Cardiac muscle cell (in vitro differentiated cells and primary cell): ENCODE results near the gene CDK14. TPM values are rescaled to one million over a fixed set of nuclear protein-coding genes. Genes with fewer than 3 reads are reported as not detected.
"Not testable (repeated sequence)": the region's sequence is repeated elsewhere in the genome, so short reads cannot be mapped to it uniquely, and the experiment has no call there.

ENCODE experiments used
- DNase-seq, 2 donors: peaks; one replicate each; pipeline versions ENCODE4 v3.0.0 to v3.0.0-alpha.2; 2010 to 2017; ENCODE audit warnings: low read depth in 1 of 2, low spot score in 1 of 2
- H3K27ac ChIP-seq: fragments of 200-600 bp; sonication (generic); 2 replicates; pipeline ENCODE4 v1.5.1; 2016
- H3K27me3 ChIP-seq: fragments of 200-600 bp; sonication (generic); 2 replicates; pipeline ENCODE4 v1.6.0; 2016; ENCODE audit warnings: control low read depth
- H3K36me3 ChIP-seq: fragments of 200-600 bp; sonication (generic); 2 replicates; pipeline ENCODE4 v1.5.1; 2016; ENCODE audit warnings: control low read depth
- H3K4me1 ChIP-seq: fragments of 200-600 bp; sonication (generic); 2 replicates; pipeline ENCODE4 v1.8.1; 2017; ENCODE audit warnings: low read depth, mild to moderate bottlenecking, mixed run types
- H3K4me3 ChIP-seq: fragments of 200-600 bp; sonication (generic); 2 replicates; pipeline ENCODE4 v1.5.1; 2016; ENCODE audit warnings: mild to moderate bottlenecking
- H3K9me3 ChIP-seq: fragments of 200-600 bp; sonication (generic); 2 replicates; pipeline ENCODE4 v1.5.1; 2017; ENCODE audit warnings: low read depth, mild to moderate bottlenecking, control low read depth
- CTCF ChIP-seq: IDR thresholded peaks from 2 replicates; pipeline ENCODE4 v1.5.1; 2012; ENCODE audit warnings: low read depth, mild to moderate bottlenecking, low read length
- polyA plus RNA-seq: library from polyadenylated mRNA; unstranded; fragments of >200 nt; fragmentation: Nextera tagmentation; extraction: Ambion mirVana; gene quantifications from 2 replicates; pipeline ENCODE4 v1.2.1, GENCODE V29; 2016
- total RNA-seq: library from RNA; depleted of rRNA; stranded (reverse); fragments of >200 nt; gene quantifications from 2 replicates; pipeline ENCODE4 v1.2.3, GENCODE V29; 2016

The CDK14 gene
- total and polyA plus RNA-seq, 2 experiments from 2014 or later, result 22.5 to 23.1 TPM

GRCh38 chr7:90769036-90769435, 172.9 kb downstream of the CDK14 start:
- Histone ChIP-seq H3K36me3 (no peaks in the 10 kb centered on the region), H3K27ac (no peak overlapping the region), H3K27me3 (no peaks in the 10 kb centered on the region), H3K4me3 (no peak overlapping the region), H3K9me3 (no peaks in the 10 kb centered on the region), H3K4me1 (peaks cover 24% of the 10 kb centered on the region)
- no peak for TF ChIP-seq CTCF
- DNase-seq, result no peak

DNA sequence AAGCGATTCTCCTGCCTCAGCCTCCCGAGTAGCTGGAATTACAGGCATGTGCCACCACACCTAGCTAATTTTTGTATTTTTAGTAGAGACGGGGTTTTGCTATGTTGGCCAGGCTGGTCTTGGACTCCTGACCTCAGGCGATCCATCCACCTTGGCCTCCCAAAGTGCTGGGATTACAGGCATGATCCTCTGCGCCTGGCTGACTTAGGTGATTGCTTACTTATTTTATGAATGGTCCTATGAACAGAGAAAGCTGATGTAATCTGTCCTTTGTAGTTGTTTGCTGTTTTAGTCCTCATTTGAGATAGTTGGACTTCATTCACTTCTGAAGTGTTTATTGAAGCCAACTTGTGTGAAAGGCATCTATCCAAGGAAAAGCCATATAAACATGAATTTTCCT, 173.4 kb downstream of the CDK14 start:
- not testable (repeated sequence) for H3K27ac ChIP-seq, H3K9me3 ChIP-seq, H3K36me3 ChIP-seq, H3K4me3 ChIP-seq, H3K27me3 ChIP-seq, DNase-seq
- peaks cover 24% of the 10 kb centered on the region for H3K4me1 ChIP-seq

DNA sequence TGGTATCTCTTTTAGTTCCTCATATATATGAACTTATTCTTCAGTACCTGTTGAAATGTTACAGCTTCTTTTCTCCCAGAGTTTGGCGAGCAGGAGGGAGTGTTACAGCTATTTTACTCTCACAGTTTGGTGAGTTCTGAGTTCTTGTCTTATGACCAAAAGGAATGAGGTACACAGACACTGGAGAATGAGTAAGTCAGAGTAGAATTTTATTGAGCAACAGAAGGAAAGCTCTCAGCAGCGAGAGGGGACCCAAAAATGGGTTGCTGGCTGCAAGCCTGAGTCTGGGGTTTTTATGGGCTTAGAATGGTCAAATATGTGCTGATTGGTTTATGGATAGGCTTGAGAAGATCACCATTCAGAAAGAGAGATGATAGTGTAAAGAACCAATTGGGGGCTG, 175.2 kb downstream of the CDK14 start:
- Histone ChIP-seq H3K27me3 (no peaks in the 10 kb centered on the region), H3K36me3 (no peaks in the 10 kb centered on the region), H3K27ac (no peak overlapping the region), H3K4me3 (no peak overlapping the region), H3K4me1 (peaks cover 19% of the 10 kb centered on the region), H3K9me3 (no peaks in the 10 kb centered on the region)
- peak in 1 of 2 donors; percentile 20 for DNase-seq
- TF ChIP-seq CTCF, result no peak

DNA sequence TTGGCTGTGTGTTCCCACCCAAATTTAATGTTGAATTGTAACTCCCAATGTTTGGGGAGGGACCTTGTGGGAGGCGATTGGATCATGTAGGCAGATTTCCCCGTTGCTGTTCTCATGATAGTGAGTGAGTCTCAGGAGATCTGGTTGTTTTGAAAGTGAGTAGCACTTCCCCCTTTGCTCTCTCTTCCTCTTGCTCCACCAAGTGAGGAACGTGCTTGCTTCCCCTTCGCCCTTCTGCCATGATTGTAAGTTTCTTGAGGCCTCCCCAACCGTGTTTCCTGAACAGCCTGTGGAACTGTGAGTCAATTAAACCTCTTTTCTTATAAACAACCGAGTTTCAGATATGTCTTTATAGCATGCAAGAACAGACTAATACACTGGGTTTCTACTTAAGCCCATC, 176.3 kb downstream of the CDK14 start:
- DNase-seq, result no peak
- no peak for TF ChIP-seq CTCF
- no peaks in the 10 kb centered on the region for H3K27me3 ChIP-seq
- H3K4me3 ChIP-seq, result no peak overlapping the region
- no peak overlapping the region for H3K27ac ChIP-seq
- H3K4me1 ChIP-seq, result peaks cover 13% of the 10 kb centered on the region
- no peaks in the 10 kb centered on the region for H3K36me3 ChIP-seq
- H3K9me3 ChIP-seq, result no peaks in the 10 kb centered on the region

DNA sequence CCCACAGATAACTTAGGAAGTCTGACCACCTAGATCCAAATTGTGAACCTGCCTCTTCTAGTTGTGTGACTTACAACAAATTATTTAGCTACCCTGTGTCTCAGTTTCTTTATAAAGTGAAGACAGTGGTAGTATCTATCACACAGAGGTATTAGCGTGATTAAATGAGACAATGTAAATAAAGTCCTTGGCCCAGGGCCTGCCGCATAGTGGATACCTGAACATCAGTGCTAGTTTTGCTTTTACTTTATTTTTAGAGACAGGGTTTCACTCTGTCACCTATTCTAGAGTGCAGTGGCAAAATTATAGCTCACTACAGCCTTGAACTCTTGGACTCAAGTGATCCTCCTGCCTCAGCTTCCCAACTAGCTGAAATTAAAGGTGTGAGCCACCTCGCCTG, 177.1 kb downstream of the CDK14 start:
- Histone ChIP-seq H3K36me3 (no peaks in the 10 kb centered on the region), H3K4me1 (peaks cover 4% of the 10 kb centered on the region), H3K27ac (no peak overlapping the region), H3K9me3 (no peaks in the 10 kb centered on the region), H3K27me3 (no peaks in the 10 kb centered on the region), H3K4me3 (no peak overlapping the region)
- no peak for TF ChIP-seq CTCF
- DNase-seq, result no peak

DNA sequence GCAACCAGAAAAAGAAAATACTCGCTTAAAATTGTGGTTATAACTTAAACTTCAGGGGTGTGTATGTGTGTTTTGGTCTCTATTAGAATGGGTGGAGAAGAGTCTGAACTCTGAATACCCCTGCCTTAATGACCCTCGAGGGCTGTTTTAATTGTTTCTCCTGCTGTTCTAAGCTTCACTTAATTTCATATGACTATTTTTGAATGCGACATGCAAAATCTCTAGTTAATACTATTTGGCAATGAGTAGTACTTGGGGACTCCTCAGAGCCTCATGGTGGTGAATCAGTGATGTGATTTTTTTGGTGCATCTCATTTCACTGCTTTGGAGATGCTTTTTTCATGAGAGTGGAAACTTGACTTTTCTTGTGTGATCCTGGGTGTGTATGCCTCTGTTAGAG, 178.6 kb downstream of the CDK14 start:
- Histone ChIP-seq H3K4me3 (no peak overlapping the region), H3K9me3 (no peaks in the 10 kb centered on the region), H3K36me3 (no peaks in the 10 kb centered on the region), H3K27me3 (no peaks in the 10 kb centered on the region), H3K27ac (no peak overlapping the region), H3K4me1 (no peaks in the 10 kb centered on the region)
- TF ChIP-seq CTCF, result no peak
- no peak for DNase-seq
